Coronary artery (tissue), 2 donors: Measurements from ENCODE around the gene ZPLD1.

ENCODE experiments used
- DNase-seq: peaks from one replicate; pipeline ENCODE4 v3.0.0-alpha.2; 2017; ENCODE audit warnings: low spot score
- H3K27ac ChIP-seq, 2 donors: fragments of 200-600 bp; sonication (generic); one replicate each; pipeline ENCODE4 v1.5.1; 2016 to 2019
- H3K4me3 ChIP-seq: fragments of 200-600 bp; sonication (generic); 2 replicates; pipeline ENCODE4 v1.5.1; 2016; ENCODE audit warnings: mild to moderate bottlenecking, moderate library complexity
- CTCF ChIP-seq: fragments of 200-600 bp; sonication (generic); IDR thresholded peaks from one replicate; pipeline ENCODE4 v1.5.1; 2019; ENCODE audit warnings: antibody characterized with exemption

ZPLD1 gene

DNA sequence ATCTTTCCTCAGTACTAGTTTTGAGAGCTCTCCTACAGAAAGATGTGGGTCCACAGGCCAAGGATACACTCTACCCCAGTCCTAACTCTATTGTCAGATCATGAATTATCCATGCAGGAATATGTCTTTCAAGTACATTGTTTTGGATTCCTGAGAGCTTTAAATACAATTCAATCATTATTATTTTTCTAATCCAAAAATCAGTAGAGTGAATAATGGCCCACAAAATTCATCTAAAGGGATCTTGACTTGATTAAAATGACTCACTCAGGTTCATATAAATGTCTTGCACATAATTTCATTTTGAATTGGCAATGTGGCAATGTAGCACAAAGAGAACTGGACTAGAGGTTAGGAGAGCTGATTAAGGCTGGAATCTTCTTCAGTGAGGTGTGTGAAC is 93.9 kb downstream of the ZPLD1 start:
- H3K4me3 ChIP-seq, result no peak overlapping the region
- no peak for DNase-seq
- TF ChIP-seq CTCF, result no peak
- no peak overlapping the region for H3K27ac ChIP-seq
